Loucy (cell line): ENCODE measurements around the gene ZNF728.
"Not testable (repeated sequence)": the region's sequence is repeated elsewhere in the genome, so short reads cannot be mapped to it uniquely, and the experiment has no call there.

ENCODE experiments used
- H2AFZ ChIP-seq: fragments of 200-600 bp; sonication (generic); 2 replicates; pipeline ENCODE4 v1.6.0; 2016; ENCODE audit warnings: antibody characterized with exemption, mild to moderate bottlenecking, low read length, moderate library complexity
- H3F3A ChIP-seq: fragments of 200-600 bp; 2 replicates; pipeline ENCODE4 v1.6.0; 2016; ENCODE audit warnings: antibody characterized with exemption, low read depth, mild to moderate bottlenecking
- H3K27me3 ChIP-seq: fragments of 200-600 bp; sonication (generic); 2 replicates; pipeline ENCODE4 v1.6.1; 2014; ENCODE audit warnings: low read length, mild to moderate bottlenecking; ENCODE audit not compliant: insufficient read depth, poor library complexity, severe bottlenecking
- H3K36me3 ChIP-seq: fragments of 200-600 bp; sonication (generic); 2 replicates; pipeline ENCODE4 v1.6.1; 2016; ENCODE audit warnings: low read length; ENCODE audit not compliant: insufficient read depth
- H3K4me1 ChIP-seq: fragments of 200-600 bp; sonication (generic); 2 replicates; pipeline ENCODE4 v1.5.1; 2014; ENCODE audit warnings: low read length, mild to moderate bottlenecking; ENCODE audit not compliant: insufficient read depth, poor library complexity, severe bottlenecking
- H3K4me2 ChIP-seq: fragments of 200-600 bp; sonication (generic); 2 replicates; pipeline ENCODE4 v1.6.0; 2014; ENCODE audit warnings: antibody characterized with exemption, low read length, low read depth, mild to moderate bottlenecking; ENCODE audit not compliant: poor library complexity, severe bottlenecking
- H3K4me3 ChIP-seq: fragments of 200-600 bp; sonication (generic); 2 replicates; pipeline ENCODE4 v1.5.1; 2014; ENCODE audit warnings: low read length, mild to moderate bottlenecking, mixed read lengths; ENCODE audit not compliant: poor library complexity, severe bottlenecking
- H3K79me2 ChIP-seq: fragments of 200-600 bp; sonication (generic); 2 replicates; pipeline ENCODE4 v1.6.1; 2014; ENCODE audit warnings: low read length; ENCODE audit not compliant: insufficient read depth
- H3K9ac ChIP-seq: fragments of 200-600 bp; sonication (generic); 2 replicates; pipeline ENCODE4 v1.6.0; 2014; ENCODE audit warnings: mild to moderate bottlenecking, low read depth, low read length, moderate library complexity; ENCODE audit not compliant: poor library complexity, severe bottlenecking
- H3K9me2 ChIP-seq: fragments of 200-600 bp; sonication (generic); replicated peaks from 2 replicates; pipeline ENCODE4 v1.6.1; 2016; ENCODE audit warnings: low read depth, low read length, mixed read lengths
- H3K9me3 ChIP-seq: fragments of 200-600 bp; sonication (generic); 2 replicates; pipeline ENCODE4 v1.6.1; 2014; ENCODE audit warnings: mild to moderate bottlenecking, antibody characterized with exemption, low read length, low read depth; ENCODE audit not compliant: insufficient read depth
- H4K20me1 ChIP-seq: fragments of 200-600 bp; sonication (generic); 2 replicates; pipeline ENCODE4 v1.6.0; 2014; ENCODE audit warnings: antibody characterized with exemption, low read length, mild to moderate bottlenecking; ENCODE audit not compliant: insufficient read depth, poor library complexity, severe bottlenecking

ZNF728 gene

DNA sequence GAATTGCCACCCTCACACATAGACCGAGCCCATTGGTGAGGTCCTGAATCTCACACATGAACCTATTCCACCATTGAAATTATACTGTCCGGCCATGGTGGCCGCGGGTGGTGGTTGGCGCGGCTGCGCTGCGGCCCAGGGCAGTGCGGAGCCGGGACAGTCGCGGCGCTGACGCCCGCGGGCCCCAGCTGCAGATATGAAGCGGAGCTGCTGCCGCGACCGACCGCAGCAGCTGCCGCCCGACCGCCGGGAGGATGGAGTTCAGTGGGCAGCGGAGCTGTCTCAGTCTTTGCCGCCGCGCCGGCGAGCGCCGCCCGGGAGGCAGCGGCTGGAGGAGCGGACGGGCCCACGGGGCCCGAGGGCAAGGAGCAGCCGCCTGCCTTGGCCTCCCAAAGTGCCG lies 77.8 kb downstream of the ZNF728 start:
- H3K9me3 ChIP-seq, H2AFZ ChIP-seq, H3K4me3 ChIP-seq, H3K9me2 ChIP-seq, H3K4me2 ChIP-seq, H4K20me1 ChIP-seq, H3K36me3 ChIP-seq, H3K27me3 ChIP-seq, H3F3A ChIP-seq, H3K79me2 ChIP-seq, H3K4me1 ChIP-seq, H3K9ac ChIP-seq: not testable (repeated sequence)
